CD4-positive, alpha-beta T cell treated with Interleukin-4 for 1 hour (primary cell): Measurements from ENCODE around the gene SELPLG.
"Not testable (repeated sequence)": the region's sequence is repeated elsewhere in the genome, so short reads cannot be mapped to it uniquely, and the experiment has no call there.

ENCODE experiments used
- DNase-seq, 2 donors: peaks; one replicate each; pipeline ENCODE4 v3.0.0-alpha.2; 2020 to 2022

The SELPLG gene

GRCh38 chr12:108602976-108603704, 30.6 kb downstream of the SELPLG start:
- no peak for DNase-seq

GRCh38 chr12:108602209-108602705, 31.4 kb downstream of the SELPLG start:
- DNase-seq: no peak

GRCh38 chr12:108600702-108601007, 33.0 kb downstream of the SELPLG start:
- no peak for DNase-seq

GRCh38 chr12:108599948-108600701, 33.6 kb downstream of the SELPLG start:
- DNase-seq: no peak

GRCh38 chr12:108599541-108599940, 34.2 kb downstream of the SELPLG start:
- DNase-seq: no peak

GRCh38 chr12:108598553-108599250, 35.0 kb downstream of the SELPLG start:
- no peak for DNase-seq

GRCh38 chr12:108597559-108598471, 35.9 kb downstream of the SELPLG start, which contains the start of gene TMEM119:
TMEM119 (minus strand) TSS chr12:108598084; CDS start chr12:108592383, 5,701 bp downstream.
- DNase-seq: no peak

GRCh38 chr12:108596854-108597558, 36.7 kb downstream of the SELPLG start:
- no peak for DNase-seq

- DNase-seq: no peak
Measured at GRCh38 chr12:108595711-108596647, 37.7 kb downstream of the SELPLG start.

GRCh38 chr12:108594960-108595710, 38.6 kb downstream of the SELPLG start:
- DNase-seq: no peak

GRCh38 chr12:108594323-108594903, 39.3 kb downstream of the SELPLG start:
- DNase-seq: no peak

GRCh38 chr12:108592033-108592909, 41.4 kb downstream of the SELPLG start:
- no peak for DNase-seq

GRCh38 chr12:108591267-108591980, 42.3 kb downstream of the SELPLG start:
- DNase-seq: no peak

GRCh38 chr12:108590463-108590862, 43.2 kb downstream of the SELPLG start:
- DNase-seq: not testable (repeated sequence)

- no peak for DNase-seq
Measured at GRCh38 chr12:108589840-108590229, 43.9 kb downstream of the SELPLG start.

GRCh38 chr12:108589028-108589839, 44.5 kb downstream of the SELPLG start:
- no peak for DNase-seq

GRCh38 chr12:108587826-108588225, 45.9 kb downstream of the SELPLG start:
- no peak for DNase-seq
